GM19452 (cell line): ENCODE data around the gene OR6N1.

Experiments used
- ATAC-seq: cut with Tn5 transposase; IDR thresholded peaks from one replicate; pipeline ENCODE4 v1.9.1; 2021; ENCODE audit not compliant: unreplicated experiment

The OR6N1 gene, protein sequence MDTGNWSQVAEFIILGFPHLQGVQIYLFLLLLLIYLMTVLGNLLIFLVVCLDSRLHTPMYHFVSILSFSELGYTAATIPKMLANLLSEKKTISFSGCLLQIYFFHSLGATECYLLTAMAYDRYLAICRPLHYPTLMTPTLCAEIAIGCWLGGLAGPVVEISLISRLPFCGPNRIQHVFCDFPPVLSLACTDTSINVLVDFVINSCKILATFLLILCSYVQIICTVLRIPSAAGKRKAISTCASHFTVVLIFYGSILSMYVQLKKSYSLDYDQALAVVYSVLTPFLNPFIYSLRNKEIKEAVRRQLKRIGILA

GRCh38 chr1:158771950-158772866 is at the start of gene OR6N1:
TSS of gene OR6N1 (minus strand) at chr1:158772195. CDS start at chr1:158766682, 5,513 bp downstream.
- no peak for ATAC-seq

GRCh38 chr1:158821723-158822122 is 49.7 kb upstream of the OR6N1 start:
- no peak for ATAC-seq

DNA sequence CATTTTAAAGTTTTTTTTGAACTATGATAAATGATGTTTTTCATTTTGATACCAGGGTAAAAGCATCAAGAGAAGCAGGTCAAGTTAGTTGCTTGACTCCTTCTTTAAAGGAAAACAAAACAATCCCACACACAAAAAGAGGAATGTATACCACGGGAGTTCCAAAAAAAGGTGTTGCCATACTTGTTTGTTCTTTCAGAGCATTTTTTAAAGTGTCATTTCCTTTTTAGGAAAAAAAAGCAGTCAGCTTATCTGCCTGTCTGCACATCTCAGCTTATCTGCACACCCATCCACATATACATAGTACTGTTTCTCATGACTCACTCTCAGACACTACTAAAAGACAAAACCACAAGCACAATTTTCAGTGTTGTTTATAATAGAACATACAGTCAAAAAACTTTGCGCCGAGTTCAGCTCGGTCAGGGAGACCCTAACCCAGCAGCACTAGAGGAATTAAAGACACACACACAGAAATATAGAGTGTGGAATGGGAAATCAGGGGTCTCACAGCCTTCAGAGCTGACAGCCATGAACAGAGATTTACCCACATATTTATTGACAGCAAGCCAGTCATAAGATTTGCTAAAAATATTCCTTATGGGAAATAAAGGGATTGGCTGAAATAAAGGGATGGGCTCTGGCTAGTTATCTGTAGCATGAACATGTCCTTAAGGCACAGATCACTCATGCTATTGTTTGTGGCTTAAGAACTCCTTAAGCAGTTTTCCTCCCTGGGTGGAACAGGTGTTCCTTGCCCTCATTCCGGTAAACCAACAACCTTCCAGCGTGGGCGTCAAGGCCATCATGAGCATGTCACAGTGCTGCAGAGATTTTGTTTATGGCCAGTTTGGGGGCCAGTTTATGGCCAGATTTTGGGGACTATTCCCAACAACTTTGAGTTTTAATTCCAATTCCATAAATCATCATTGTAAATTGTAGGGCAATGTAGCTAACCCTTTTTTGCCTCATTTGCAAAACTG is 47.8 kb upstream of the OR6N1 start:
- ATAC-seq: peak; percentile 82

GRCh38 chr1:158818975-158819431 is 47.0 kb upstream of the OR6N1 start:
- ATAC-seq: peak; percentile 28

GRCh38 chr1:158818560-158818959 is 46.6 kb upstream of the OR6N1 start:
- ATAC-seq: no peak

- ATAC-seq: no peak
Measured at GRCh38 chr1:158814970-158815369, 43.0 kb upstream of the OR6N1 start.

GRCh38 chr1:158813164-158813563 is 41.2 kb upstream of the OR6N1 start:
- no peak for ATAC-seq

DNA sequence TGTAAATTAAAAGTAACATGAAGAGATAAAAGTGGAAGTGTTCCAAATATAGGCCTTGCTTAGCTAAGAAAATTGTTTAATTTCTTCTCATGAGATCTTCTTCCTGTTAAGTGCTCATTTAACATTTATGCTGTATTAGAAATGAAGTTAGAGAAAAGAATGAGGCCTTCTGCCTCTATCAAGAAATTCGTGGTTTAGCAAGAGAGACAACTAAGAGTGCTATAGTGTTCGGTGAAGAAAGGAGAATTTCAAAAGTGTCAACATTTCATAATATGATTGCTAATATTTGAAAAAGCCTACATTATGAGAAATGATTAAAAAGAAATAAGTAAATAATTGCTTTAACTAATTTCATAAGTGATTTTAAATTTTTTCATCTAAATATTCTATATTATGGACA is 40.3 kb upstream of the OR6N1 start:
- ATAC-seq: no peak

- no peak for ATAC-seq
Measured at GRCh38 chr1:158810311-158810710, 38.3 kb upstream of the OR6N1 start.

GRCh38 chr1:158809862-158810261 is 37.9 kb upstream of the OR6N1 start:
- ATAC-seq: no peak

- ATAC-seq: no peak
Measured at GRCh38 chr1:158809256-158809655, 37.3 kb upstream of the OR6N1 start.

DNA sequence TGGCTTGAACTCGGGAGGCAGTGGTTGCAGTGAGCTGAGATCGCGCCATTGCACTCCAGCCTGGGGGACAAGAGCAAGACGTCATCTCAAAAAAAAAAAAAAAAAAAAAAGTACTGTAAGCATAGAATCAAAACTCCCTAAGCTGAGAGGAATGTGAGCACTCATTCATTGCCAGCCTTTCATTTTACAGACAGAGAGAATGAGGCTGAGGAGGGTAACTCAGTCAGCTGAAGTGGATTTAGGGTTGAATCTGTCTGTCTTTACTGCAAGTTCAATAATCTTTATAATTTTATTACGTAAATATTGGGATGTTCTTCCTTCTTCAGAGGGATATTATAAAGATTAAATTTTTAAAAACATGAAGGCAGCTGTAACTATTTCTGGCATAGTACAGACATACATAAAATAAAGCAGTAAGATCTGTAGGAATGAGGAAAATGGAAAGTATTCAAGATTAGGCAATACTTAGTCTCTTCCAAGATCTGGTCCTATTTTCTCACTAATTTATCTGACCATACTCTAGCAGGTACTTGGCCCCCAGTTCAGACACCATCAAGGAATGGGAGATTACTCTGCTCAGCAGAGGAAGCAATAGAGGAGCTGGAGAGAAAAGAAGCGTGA is 35.0 kb upstream of the OR6N1 start:
- no peak for ATAC-seq

DNA sequence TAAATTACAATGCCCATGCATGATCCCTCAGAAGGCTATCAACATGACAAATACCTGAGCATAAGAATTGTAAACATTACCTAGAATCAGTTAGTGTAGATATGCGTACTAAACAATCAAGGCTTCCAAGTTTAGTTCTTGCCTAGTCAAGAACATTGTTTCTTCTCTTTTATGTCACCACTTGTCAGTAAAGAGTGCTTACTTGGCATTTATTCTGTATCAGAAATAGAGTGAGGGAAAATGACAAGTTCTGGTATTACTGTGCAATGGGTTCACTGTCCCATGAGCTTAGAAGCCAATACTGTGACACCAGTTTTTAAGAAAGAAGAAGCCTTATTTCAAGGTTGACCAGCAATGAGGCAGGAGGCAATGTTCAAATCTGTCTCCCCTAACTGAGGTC is 31.7 kb upstream of the OR6N1 start:
- no peak for ATAC-seq

DNA sequence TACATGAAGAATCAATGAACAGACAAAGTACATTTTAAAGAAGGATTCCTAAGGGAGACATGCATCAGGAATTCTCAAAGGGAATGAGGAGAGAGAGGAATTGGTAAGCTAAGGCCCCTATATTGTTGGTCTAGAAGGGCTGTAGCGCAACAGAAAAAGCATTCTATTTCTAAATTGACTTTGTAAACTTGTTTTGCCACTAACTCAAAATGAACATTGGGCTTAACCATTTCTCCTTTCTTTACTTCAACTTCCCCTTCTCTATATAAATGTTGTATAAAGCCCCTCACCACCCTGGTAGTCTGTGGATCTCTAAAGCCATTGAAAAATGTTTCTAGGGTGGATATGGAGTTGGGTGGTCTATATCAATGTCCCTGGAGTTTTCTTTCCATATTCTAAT is 29.4 kb upstream of the OR6N1 start:
- no peak for ATAC-seq

DNA sequence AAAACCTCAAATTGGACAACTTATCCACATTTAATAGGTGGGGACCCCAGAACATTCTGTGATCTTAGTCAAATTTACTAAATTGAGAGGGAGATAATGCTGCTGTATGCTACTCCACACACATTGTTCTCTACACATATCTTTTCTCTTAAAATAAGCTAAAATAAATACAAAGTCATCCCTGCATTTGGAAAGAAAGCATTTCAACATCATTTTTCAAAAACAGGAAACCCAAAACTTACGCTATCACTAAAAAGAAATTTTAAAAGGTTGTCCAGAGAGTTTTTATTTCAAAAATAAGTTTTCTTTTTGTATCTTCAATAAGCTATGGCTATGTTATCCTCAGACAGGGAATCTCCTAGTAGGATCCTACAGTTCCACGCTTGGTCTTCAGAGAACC is 28.5 kb upstream of the OR6N1 start:
- ATAC-seq: no peak

- ATAC-seq: no peak
Measured at GRCh38 chr1:158799689-158800088, 27.7 kb upstream of the OR6N1 start.

- no peak for ATAC-seq
Measured at GRCh38 chr1:158798531-158798930, 26.5 kb upstream of the OR6N1 start.

GRCh38 chr1:158794247-158794646 is 22.3 kb upstream of the OR6N1 start:
- no peak for ATAC-seq

- ATAC-seq: no peak
Measured at GRCh38 chr1:158793604-158794003, 21.6 kb upstream of the OR6N1 start.

DNA sequence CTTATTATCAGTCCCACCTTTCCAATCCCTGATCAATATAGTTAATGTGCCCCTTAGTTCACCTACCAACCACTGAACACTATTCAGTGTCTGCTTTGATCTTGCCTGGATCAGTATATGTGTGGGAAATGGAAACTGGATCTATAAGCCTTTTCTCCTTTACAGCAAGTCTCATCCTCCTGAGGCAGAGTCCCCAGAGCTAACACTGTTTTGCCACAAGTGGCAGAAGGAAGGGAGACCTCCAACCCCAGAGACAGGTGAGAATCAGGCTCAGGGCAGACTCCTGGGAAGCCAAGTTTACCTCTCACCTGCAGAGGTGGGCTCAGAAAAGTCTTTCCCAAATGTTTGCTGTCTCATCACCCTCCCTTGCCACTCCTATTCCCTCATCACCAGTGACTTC is 9.1 kb upstream of the OR6N1 start, which contains the start of gene OR6N2:
Gene OR6N2 (minus strand): TSS at position 101 of the 400 bp plus-strand sequence. CDS start 3,569 bp downstream, outside the sequence.
- no peak for ATAC-seq
